H9 (cell line): ENCODE results near the gene STAU1. TPM values are rescaled to one million over a fixed set of nuclear protein-coding genes. Genes with fewer than 3 reads are reported as not detected.

Source experiments
- DNase-seq: peaks from one replicate; pipeline ENCODE4 v3.0.0-alpha.2; 2017
- H2AFZ ChIP-seq: one replicate; pipeline ENCODE4 v1.6.1; 2013; ENCODE audit warnings: mild to moderate bottlenecking, low read length, control low read depth, moderate library complexity
- H2AK5ac ChIP-seq: 2 replicates; pipeline ENCODE4 v1.6.1; 2013; ENCODE audit warnings: low read length, control low read depth, mixed read lengths; ENCODE audit not compliant: insufficient read length
- H2BK120ac ChIP-seq: one replicate; pipeline ENCODE4 v1.6.1; 2013; ENCODE audit warnings: low read depth, mild to moderate bottlenecking, low read length, control low read depth, inconsistent platforms; ENCODE audit not compliant: poor library complexity, severe bottlenecking
- H2BK12ac ChIP-seq: 2 replicates; pipeline ENCODE4 v1.6.1; 2013; ENCODE audit warnings: low read length, control low read depth, mixed read lengths, low read depth; ENCODE audit not compliant: insufficient read length
- H2BK15ac ChIP-seq: 2 replicates; pipeline ENCODE4 v1.6.1; 2013; ENCODE audit warnings: low read depth, low read length, control low read depth
- H2BK20ac ChIP-seq: one replicate; pipeline ENCODE4 v1.6.1; 2013; ENCODE audit warnings: low read depth, mild to moderate bottlenecking, low read length, control low read depth, inconsistent platforms; ENCODE audit not compliant: poor library complexity, severe bottlenecking
- H2BK5ac ChIP-seq: 2 replicates; pipeline ENCODE4 v1.6.1; 2013; ENCODE audit warnings: low read length, control low read depth, mixed read lengths; ENCODE audit not compliant: insufficient read length
- H3K14ac ChIP-seq: 2 replicates; pipeline ENCODE4 v1.6.1; 2013; ENCODE audit warnings: low read length, control low read depth; ENCODE audit not compliant: insufficient read depth
- H3K18ac ChIP-seq: 2 replicates; pipeline ENCODE4 v1.6.1; 2013; ENCODE audit warnings: low read depth, mild to moderate bottlenecking, mixed read lengths, low read length, control low read depth; ENCODE audit not compliant: insufficient read length
- H3K23ac ChIP-seq: 2 replicates; pipeline ENCODE4 v1.6.1; 2013; ENCODE audit warnings: low read length, control low read depth, mixed read lengths, low read depth; ENCODE audit not compliant: insufficient read length
- H3K23me2 ChIP-seq: 2 replicates; pipeline ENCODE4 v1.6.1; 2013; ENCODE audit warnings: low read depth, mild to moderate bottlenecking, mixed read lengths, low read length, control low read depth; ENCODE audit not compliant: insufficient read length, poor library complexity, severe bottlenecking
- H3K27ac ChIP-seq: 2 replicates; pipeline ENCODE4 v1.5.1; 2013; ENCODE audit warnings: low read length, control low read depth, mixed read lengths, low read depth; ENCODE audit not compliant: insufficient read length
- H3K27me3 ChIP-seq: 2 replicates; pipeline ENCODE4 v1.6.1; 2013; ENCODE audit warnings: low read length, control low read depth, inconsistent platforms; ENCODE audit not compliant: insufficient read depth
- H3K4ac ChIP-seq: 2 replicates; pipeline ENCODE4 v1.6.1; 2013; ENCODE audit warnings: low read depth, mild to moderate bottlenecking, control low read depth, inconsistent platforms, low read length, moderate library complexity
- H3K4me1 ChIP-seq: 2 replicates; pipeline ENCODE4 v1.6.1; 2013; ENCODE audit warnings: low read length, control low read depth, inconsistent platforms; ENCODE audit not compliant: insufficient read depth
- H3K4me2 ChIP-seq: 2 replicates; pipeline ENCODE4 v1.6.1; 2013; ENCODE audit warnings: low read length, control low read depth, mixed read lengths; ENCODE audit not compliant: insufficient read length, insufficient read depth
- H3K56ac ChIP-seq: 2 replicates; pipeline ENCODE4 v1.6.1; 2013; ENCODE audit warnings: low read depth, mild to moderate bottlenecking, mixed read lengths, low read length, control low read depth; ENCODE audit not compliant: insufficient read length
- H3K79me1 ChIP-seq: 2 replicates; pipeline ENCODE4 v1.6.1; 2013; ENCODE audit warnings: low read depth, mild to moderate bottlenecking, moderate library complexity, low read length, control low read depth, inconsistent platforms; ENCODE audit not compliant: insufficient read depth, poor library complexity, severe bottlenecking
- H3K79me2 ChIP-seq: 2 replicates; pipeline ENCODE4 v1.6.1; 2013; ENCODE audit warnings: low read length, control low read depth, inconsistent platforms; ENCODE audit not compliant: insufficient read depth
- H3K9ac ChIP-seq: 2 replicates; pipeline ENCODE4 v1.6.1; 2013; ENCODE audit warnings: low read length, control low read depth, mixed read lengths; ENCODE audit not compliant: insufficient read length; ENCODE audit errors: extremely low read depth
- H3K9me3 ChIP-seq: one replicate; pipeline ENCODE4 v1.6.1; 2013; ENCODE audit warnings: low read depth, low read length, inconsistent platforms; ENCODE audit not compliant: control insufficient read depth
- H3T11ph ChIP-seq: one replicate; pipeline ENCODE4 v1.6.1; 2013; ENCODE audit warnings: mild to moderate bottlenecking, low read length, control low read depth, inconsistent platforms
- H4K20me1 ChIP-seq: one replicate; pipeline ENCODE4 v1.6.1; 2013; ENCODE audit not compliant: control insufficient read depth, insufficient read length, insufficient read depth
- H4K5ac ChIP-seq: 2 replicates; pipeline ENCODE4 v1.6.1; 2013; ENCODE audit warnings: low read depth, mild to moderate bottlenecking, mixed read lengths, low read length, control low read depth; ENCODE audit not compliant: insufficient read length
- H4K8ac ChIP-seq: replicated peaks from 2 replicates; pipeline ENCODE4 v1.6.1; 2013; ENCODE audit warnings: low read length, control low read depth, mixed read lengths, low read depth; ENCODE audit not compliant: insufficient read length
- H4K91ac ChIP-seq: 2 replicates; pipeline ENCODE4 v1.6.1; 2013; ENCODE audit warnings: low read depth, mild to moderate bottlenecking, moderate library complexity, mixed read lengths, low read length, control low read depth; ENCODE audit not compliant: insufficient read length
- H3K27ac Mint-ChIP-seq, 3 experiments: 2 replicates in 2 of 3; 3 replicates in 1 of 3; pipeline ENCODE4 v1.8.0; 2020 to 2021; ENCODE audit warnings: mixed read lengths in 3 of 3, mild to moderate bottlenecking in 1 of 3, moderate library complexity in 1 of 3
- H3K27me3 Mint-ChIP-seq: 2 replicates; pipeline ENCODE4 v1.8.0; 2021; ENCODE audit warnings: low read depth, mild to moderate bottlenecking, moderate library complexity, mixed read lengths
- H3K36me3 Mint-ChIP-seq, 3 experiments: 2 replicates in 2 of 3; 3 replicates in 1 of 3; pipeline ENCODE4 v1.8.0; 2020 to 2021; ENCODE audit warnings: low read depth in 3 of 3, mixed read lengths in 3 of 3; ENCODE audit not compliant: insufficient read depth in 1 of 3
- H3K4me1 Mint-ChIP-seq, 2 experiments: 2 replicates each; pipeline ENCODE4 v1.8.0; 2020; ENCODE audit warnings: mixed read lengths in 2 of 2
- H3K4me3 Mint-ChIP-seq, 2 experiments: 2 replicates in 1 of 2; 3 replicates in 1 of 2; pipeline ENCODE4 v1.8.0; 2020 to 2021; ENCODE audit warnings: mild to moderate bottlenecking in 2 of 2, mixed read lengths in 2 of 2, moderate library complexity in 1 of 2
- H3K9me3 Mint-ChIP-seq, 2 experiments: 2 replicates in 1 of 2; 3 replicates in 1 of 2; pipeline ENCODE4 v1.8.0; 2020; ENCODE audit warnings: mild to moderate bottlenecking in 2 of 2, mixed read lengths in 2 of 2, moderate library complexity in 1 of 2
- CTCF ChIP-seq: fragments of 200-600 bp; sonication (generic); conservative IDR thresholded peaks from 3 replicates; pipeline ENCODE4 v1.8.0; 2021; ENCODE audit warnings: antibody characterized with exemption, mild to moderate bottlenecking
- WGBS: extraction: QIAGEN DNeasy Blood & Tissue Kit; methylation state at CpG from one replicate; pipeline ENCODE4 v1.1.7; 2013; ENCODE audit warnings: missing lambda C conversion rate, low lambda C conversion rate, mixed read lengths; ENCODE audit not compliant: insufficient read length; ENCODE audit errors: extremely low coverage; 5-methylcytosine and 5-hydroxymethylcytosine counted together
- total RNA-seq: library from RNA; stranded (reverse); gene quantifications from 2 replicates; pipeline ENCODE4 v1.2.1, GENCODE V29; 2021

STAU1 gene
- total RNA-seq, 1 experiment from 2014 or later, result 106 TPM

- Mint-ChIP-seq H3K27ac (no peak overlapping the region), H3K4me1 (no peaks in the 10 kb centered on the region), H3K4me3 (no peak overlapping the region), H3K9me3 (peaks cover 3 to 9% of the 10 kb centered on the region in 2 experiments), H3K27me3 (no peaks in the 10 kb centered on the region), H3K36me3 (peaks cover 0 to 4% (median 0%) of the 10 kb centered on the region in 3 experiments; a peak in 2 of 7 replicates)
- no CpG with 5 or more reads among the region's 1 CpG for WGBS
- H2BK120ac ChIP-seq, result no peak overlapping the region
- no peak overlapping the region for H3K56ac ChIP-seq
- no peaks in the 10 kb centered on the region for H3K4me1 ChIP-seq
- no peak for DNase-seq
- H3K9me3 ChIP-seq, result no peaks in the 10 kb centered on the region
- no peak overlapping the region for H3K9ac ChIP-seq
- no peak overlapping the region for H2BK5ac ChIP-seq
- H3K18ac ChIP-seq, result no peak overlapping the region
- H3T11ph ChIP-seq, result no peak overlapping the region
- no peak overlapping the region for H3K4me2 ChIP-seq
- no peak overlapping the region for H3K23ac ChIP-seq
- no peak overlapping the region for H3K27ac ChIP-seq
- H2BK12ac ChIP-seq, result no peak overlapping the region
- H2AFZ ChIP-seq, result no peak overlapping the region
- no peak overlapping the region for H3K4ac ChIP-seq
- no peaks in the 10 kb centered on the region for H4K20me1 ChIP-seq
- no peak overlapping the region for H4K91ac ChIP-seq
- no peak overlapping the region for H3K14ac ChIP-seq
- no peak overlapping the region for H2BK20ac ChIP-seq
- H3K79me1 ChIP-seq, result no peaks in the 10 kb centered on the region
- no peak overlapping the region for H2BK15ac ChIP-seq
- no peak overlapping the region for H4K5ac ChIP-seq
- no peaks in the 10 kb centered on the region for H3K79me2 ChIP-seq
- H2AK5ac ChIP-seq, result no peak overlapping the region
- TF ChIP-seq CTCF, result no peak
- no peaks in the 10 kb centered on the region for H3K23me2 ChIP-seq
- H4K8ac ChIP-seq, result no peak overlapping the region
- H3K27me3 ChIP-seq, result no peaks in the 10 kb centered on the region
Observed at GRCh38 chr20:49210757-49211110, 22.6 kb upstream of the STAU1 start.
